Neural cell (in vitro differentiated cells): Measurements from ENCODE around the gene IGF1R.

Experiments used
- CTCF ChIP-seq: fragments of 450-650 bp; IDR thresholded peaks from 2 replicates; pipeline ENCODE4 v1.5.1; 2014; ENCODE audit warnings: antibody characterized with exemption, mild to moderate bottlenecking, moderate library complexity; ENCODE audit not compliant: poor library complexity, severe bottlenecking
- EP300 ChIP-seq: fragments of 450-650 bp; conservative IDR thresholded peaks from 2 replicates; pipeline ENCODE4 v1.6.1; 2014; ENCODE audit warnings: antibody characterized with exemption, mild to moderate bottlenecking, moderate library complexity; ENCODE audit not compliant: poor library complexity, severe bottlenecking
- RAD21 ChIP-seq: fragments of 450-650 bp; conservative IDR thresholded peaks from 2 replicates; pipeline ENCODE4 v1.6.1; 2014; ENCODE audit warnings: antibody characterized with exemption, mild to moderate bottlenecking, moderate library complexity

DNA sequence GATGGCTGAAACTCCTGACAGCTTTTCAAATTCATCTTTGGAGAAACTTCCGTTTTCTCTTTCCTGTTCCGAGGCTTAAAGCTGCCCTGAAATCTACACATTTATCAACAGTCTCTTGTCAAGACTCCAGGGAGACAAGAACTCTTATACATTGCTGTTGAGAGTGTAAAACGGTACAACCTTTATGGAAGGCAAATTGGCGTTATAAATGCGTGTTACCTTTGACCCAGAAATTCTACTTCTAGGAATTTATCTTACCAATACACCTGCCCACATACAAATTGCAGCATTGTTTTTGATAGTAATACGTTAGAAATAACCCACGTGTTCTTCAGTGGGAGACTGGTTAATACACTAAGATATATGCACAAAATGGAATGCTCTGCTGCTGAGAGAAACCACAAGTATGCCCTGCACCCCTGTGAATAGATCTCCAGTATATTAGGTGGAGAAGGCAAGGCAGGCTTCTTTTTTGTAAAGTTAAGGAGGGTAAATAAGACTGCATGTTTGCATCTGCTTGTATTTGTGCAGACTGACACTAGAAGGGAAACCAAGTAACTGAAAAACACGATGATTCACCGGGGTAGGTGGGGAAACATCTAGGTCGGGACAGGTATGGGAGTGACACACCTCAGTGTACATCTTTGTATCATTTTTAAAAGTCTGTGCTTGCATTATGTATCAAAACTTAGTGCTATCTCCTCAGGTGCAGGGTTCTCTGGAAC lies 97.5 kb downstream of the IGF1R start:
- TF ChIP-seq CTCF (no peak), RAD21 (no peak), EP300 (no peak)
